ENCODE measurements around the gene OTOP2. TPM values are rescaled to one million over a fixed set of nuclear protein-coding genes. Genes with fewer than 3 reads are reported as not detected.
"Not testable (repeated sequence)": the region's sequence is repeated elsewhere in the genome, so short reads cannot be mapped to it uniquely, and the experiment has no call there.

The OTOP2 gene
- polyA plus RNA-seq, 3 donors, result not detected

- no peak for DNase-seq
These were observed 47.2 kb downstream of the OTOP2 start for GRCh38 chr17:74971069-74971841.

GRCh38 chr17:74971842-74972106 is 47.7 kb downstream of the OTOP2 start:
- DNase-seq, result no peak

GRCh38 chr17:74972107-74972972 is 48.3 kb downstream of the OTOP2 start, which contains the start of gene HID1:
Gene HID1 (minus strand): TSS chr17:74972759. CDS start chr17:74972656, 103 bp downstream.
- DNase-seq, result no peak

GRCh38 chr17:74972973-74973328 is 48.9 kb downstream of the OTOP2 start:
- no peak for DNase-seq

GRCh38 chr17:74975943-74976342 is 51.9 kb downstream of the OTOP2 start:
- DNase-seq, result no peak

GRCh38 chr17:74977802-74978201 is 53.7 kb downstream of the OTOP2 start:
- no peak for DNase-seq

GRCh38 chr17:74978240-74978639 is 54.2 kb downstream of the OTOP2 start:
- DNase-seq, result no peak

- no peak for DNase-seq
These were observed 55.5 kb downstream of the OTOP2 start for GRCh38 chr17:74979408-74980146.

GRCh38 chr17:74981318-74981978 is 57.4 kb downstream of the OTOP2 start:
- DNase-seq, result no peak

- DNase-seq, result peak; percentile 72
These were observed 58.0 kb downstream of the OTOP2 start for GRCh38 chr17:74981979-74982662.

- not testable (repeated sequence) for DNase-seq
These were observed 58.7 kb downstream of the OTOP2 start for GRCh38 chr17:74982663-74983313.

Other genes starting within 250 kb of the OTOP2 start
- gene CD300LF, start 211.3 kb upstream of the OTOP2 start, polyA plus RNA-seq (ENCODE audit: insufficient read length in 3 of 3), result under 1 TPM; 0.19 to 0.24 (median 0.23) TPM
- 1 to 10 TPM; 5.3 to 6.8 (median 5.9) TPM for gene RAB37, start 187.0 kb upstream of the OTOP2 start, polyA plus RNA-seq (ENCODE audit: insufficient read length in 3 of 3)
- 100 to 1,000 TPM; 194 to 219 (median 196) TPM for gene NHERF1, start 175.6 kb upstream of the OTOP2 start, polyA plus RNA-seq (ENCODE audit: insufficient read length in 3 of 3)
- gene NAT9, start 147.9 kb upstream of the OTOP2 start, polyA plus RNA-seq (ENCODE audit: insufficient read length in 3 of 3), result 10 to 100 TPM; 45.1 to 54.0 (median 54.0) TPM
- under 1 TPM; 0.16 to 0.36 (median 0.24) TPM for gene GRIN2C, start 64.4 kb upstream of the OTOP2 start, polyA plus RNA-seq (ENCODE audit: insufficient read length in 3 of 3)
- 10 to 100 TPM in 2 of 3 donors, 1 to 10 TPM in 1; 9.1 to 12.0 (median 10.0) TPM for gene FDXR, start 51.3 kb upstream of the OTOP2 start, polyA plus RNA-seq (ENCODE audit: insufficient read length in 3 of 3)
- gene FADS6, start 30.6 kb upstream of the OTOP2 start, polyA plus RNA-seq (ENCODE audit: insufficient read length in 3 of 3), result under 1 TPM; 0.53 to 0.83 (median 0.68) TPM
- gene USH1G, start 1.0 kb upstream of the OTOP2 start, polyA plus RNA-seq (ENCODE audit: insufficient read length in 3 of 3), result 1 to 10 TPM in 2 of 3 donors, under 1 TPM in 1; 0.77 to 1.1 (median 1.1) TPM
- not detected for gene OTOP3, start 11.6 kb downstream of the OTOP2 start, polyA plus RNA-seq (ENCODE audit: insufficient read length in 3 of 3)
- 10 to 100 TPM; 15.3 to 16.9 (median 16.6) TPM for gene HID1, start 48.5 kb downstream of the OTOP2 start, polyA plus RNA-seq (ENCODE audit: insufficient read length in 3 of 3)
- 10 to 100 TPM in 2 of 3 donors, 1 to 10 TPM in 1; 8.2 to 12.0 (median 12.0) TPM for gene CDR2L, start 63.4 kb downstream of the OTOP2 start, polyA plus RNA-seq (ENCODE audit: insufficient read length in 3 of 3)
- gene MRPL58, start 88.4 kb downstream of the OTOP2 start, polyA plus RNA-seq (ENCODE audit: insufficient read length in 3 of 3), result 10 to 100 TPM; 27.4 to 31.3 (median 29.5) TPM
- 100 to 1,000 TPM; 299 to 318 (median 307) TPM for gene ATP5PD, start 122.7 kb downstream of the OTOP2 start, polyA plus RNA-seq (ENCODE audit: insufficient read length in 3 of 3)
- 10 to 100 TPM; 31.0 to 33.9 (median 32.8) TPM for gene KCTD2, start 123.0 kb downstream of the OTOP2 start, polyA plus RNA-seq (ENCODE audit: insufficient read length in 3 of 3)
- gene SLC16A5, start 163.7 kb downstream of the OTOP2 start, polyA plus RNA-seq (ENCODE audit: insufficient read length in 3 of 3), result 10 to 100 TPM; 27.4 to 42.7 (median 39.8) TPM
- gene ARMC7, start 185.7 kb downstream of the OTOP2 start, polyA plus RNA-seq (ENCODE audit: insufficient read length in 3 of 3), result 10 to 100 TPM; 17.3 to 19.1 (median 18.9) TPM
- gene NT5C, start 207.5 kb downstream of the OTOP2 start, polyA plus RNA-seq (ENCODE audit: insufficient read length in 3 of 3), result 10 to 100 TPM; 52.8 to 72.7 (median 69.7) TPM
- 100 to 1,000 TPM in 2 of 3 donors, 10 to 100 TPM in 1; 86.5 to 109 (median 103) TPM for gene JPT1, start 230.2 kb downstream of the OTOP2 start, polyA plus RNA-seq (ENCODE audit: insufficient read length in 3 of 3)